Right lobe of liver (tissue), 4 donors: ENCODE results near the gene FGF11.
"Not testable (repeated sequence)": the region's sequence is repeated elsewhere in the genome, so short reads cannot be mapped to it uniquely, and the experiment has no call there.

ENCODE experiments used
- POLR2A ChIP-seq: fragments of 450-650 bp; IDR thresholded peaks from one replicate; pipeline ENCODE4 v1.6.1; 2017; ENCODE audit warnings: antibody characterized with exemption, mild to moderate bottlenecking
- TF ChIP-seq, protein P1 (sequence below), 4 donors: fragments of 200-600 bp in 3 of 4; fragments of 450-650 bp in 1 of 4; IDR thresholded peaks; one replicate each; pipeline versions ENCODE4 v1.5.1 to v1.8.0; 2016 to 2022; ENCODE audit warnings: antibody characterized with exemption in 4 of 4, mild to moderate bottlenecking in 2 of 4
- donor health status: DM: no; HTN: no; CAD: no.
- donor health status: DM: no; HTN: no; CAD: no.
- donor health status: DM: no; HTN: yes; CAD: no.

DNA sequence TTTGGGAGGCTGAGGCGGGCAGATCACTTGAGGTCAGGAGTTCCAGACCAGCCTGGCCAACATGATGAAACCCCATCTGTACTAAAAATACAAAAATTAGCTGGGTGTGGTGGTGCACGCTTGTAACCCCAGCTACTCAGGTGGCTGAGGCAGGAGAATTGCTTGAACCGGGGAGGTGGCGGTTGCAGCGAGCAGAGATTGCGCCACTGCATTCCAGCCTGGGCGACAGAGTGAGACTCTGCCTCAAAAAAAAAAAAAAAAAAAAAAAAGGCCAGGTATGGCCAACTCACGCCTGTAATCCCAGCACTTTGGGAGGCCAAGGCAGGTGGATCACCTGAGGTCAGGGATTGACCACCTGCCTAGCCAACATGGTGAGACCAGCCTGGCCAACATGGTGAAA, 35.5 kb downstream of the FGF11 start:
- TF ChIP-seq, protein P1, sequence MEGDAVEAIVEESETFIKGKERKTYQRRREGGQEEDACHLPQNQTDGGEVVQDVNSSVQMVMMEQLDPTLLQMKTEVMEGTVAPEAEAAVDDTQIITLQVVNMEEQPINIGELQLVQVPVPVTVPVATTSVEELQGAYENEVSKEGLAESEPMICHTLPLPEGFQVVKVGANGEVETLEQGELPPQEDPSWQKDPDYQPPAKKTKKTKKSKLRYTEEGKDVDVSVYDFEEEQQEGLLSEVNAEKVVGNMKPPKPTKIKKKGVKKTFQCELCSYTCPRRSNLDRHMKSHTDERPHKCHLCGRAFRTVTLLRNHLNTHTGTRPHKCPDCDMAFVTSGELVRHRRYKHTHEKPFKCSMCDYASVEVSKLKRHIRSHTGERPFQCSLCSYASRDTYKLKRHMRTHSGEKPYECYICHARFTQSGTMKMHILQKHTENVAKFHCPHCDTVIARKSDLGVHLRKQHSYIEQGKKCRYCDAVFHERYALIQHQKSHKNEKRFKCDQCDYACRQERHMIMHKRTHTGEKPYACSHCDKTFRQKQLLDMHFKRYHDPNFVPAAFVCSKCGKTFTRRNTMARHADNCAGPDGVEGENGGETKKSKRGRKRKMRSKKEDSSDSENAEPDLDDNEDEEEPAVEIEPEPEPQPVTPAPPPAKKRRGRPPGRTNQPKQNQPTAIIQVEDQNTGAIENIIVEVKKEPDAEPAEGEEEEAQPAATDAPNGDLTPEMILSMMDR (IDR thresholded peaks at IDR 0.05): not testable (repeated sequence)
- TF ChIP-seq POLR2A: not testable (repeated sequence)
